Neuron (in vitro differentiated cells): Measurements from ENCODE around the gene LEFTY1.

ENCODE experiments used
- H2AFZ ChIP-seq: one replicate; pipeline ENCODE4 v1.6.1; 2013; ENCODE audit warnings: low read depth, mild to moderate bottlenecking, inconsistent platforms, low read length, moderate library complexity
- H3K27me3 ChIP-seq: one replicate; pipeline ENCODE4 v1.6.1; 2013; ENCODE audit warnings: low read length; ENCODE audit not compliant: insufficient read depth
- H3K36me3 ChIP-seq: one replicate; pipeline ENCODE4 v1.6.1; 2013; ENCODE audit warnings: low read length; ENCODE audit not compliant: insufficient read depth
- H3K4me1 ChIP-seq: one replicate; pipeline ENCODE4 v1.6.1; 2013; ENCODE audit warnings: low read length; ENCODE audit not compliant: insufficient read depth
- H3K4me3 ChIP-seq: 2 replicates; pipeline ENCODE4 v1.5.1; 2013; ENCODE audit warnings: mild to moderate bottlenecking, low read length, moderate library complexity
- H3K9me3 ChIP-seq: one replicate; pipeline ENCODE4 v1.6.1; 2013; ENCODE audit warnings: low read length

The LEFTY1 gene

GRCh38 chr1:225870911-225871310, 18.0 kb downstream of the LEFTY1 start:
- peaks cover 10% of the 10 kb centered on the region for H3K36me3 ChIP-seq

GRCh38 chr1:225868631-225869330, 20.2 kb downstream of the LEFTY1 start:
- no peaks in the 10 kb centered on the region for H3K27me3 ChIP-seq
- H3K36me3 ChIP-seq, result peaks cover 15% of the 10 kb centered on the region
- H3K4me1 ChIP-seq, result no peaks in the 10 kb centered on the region
- H3K9me3 ChIP-seq, result no peaks in the 10 kb centered on the region
- H3K4me3 ChIP-seq, result no peak overlapping the region
- no peak overlapping the region for H2AFZ ChIP-seq

More at GRCh38 chr1:225870911-225871310, 18.0 kb downstream of the LEFTY1 start:
- H2AFZ ChIP-seq, result no peak overlapping the region
- no peaks in the 10 kb centered on the region for H3K9me3 ChIP-seq
- H3K4me1 ChIP-seq, result no peaks in the 10 kb centered on the region
- no peaks in the 10 kb centered on the region for H3K27me3 ChIP-seq
- no peak overlapping the region for H3K4me3 ChIP-seq

GRCh38 chr1:225866981-225867380, 22.0 kb downstream of the LEFTY1 start:
- H3K36me3 ChIP-seq, result peaks cover 20% of the 10 kb centered on the region

GRCh38 chr1:225866061-225866837, 22.7 kb downstream of the LEFTY1 start:
- Histone ChIP-seq H2AFZ (no peak overlapping the region), H3K36me3 (peaks cover 19% of the 10 kb centered on the region), H3K4me3 (no peak overlapping the region), H3K9me3 (no peaks in the 10 kb centered on the region), H3K27me3 (no peaks in the 10 kb centered on the region), H3K4me1 (no peaks in the 10 kb centered on the region)

More at GRCh38 chr1:225866981-225867380, 22.0 kb downstream of the LEFTY1 start:
- Histone ChIP-seq H3K4me3 (no peak overlapping the region), H3K27me3 (no peaks in the 10 kb centered on the region), H3K9me3 (no peaks in the 10 kb centered on the region), H3K4me1 (no peaks in the 10 kb centered on the region), H2AFZ (no peak overlapping the region)

GRCh38 chr1:225865514-225865913, 23.4 kb downstream of the LEFTY1 start:
- H3K36me3 ChIP-seq, result peaks cover 24% of the 10 kb centered on the region
- no peak overlapping the region for H2AFZ ChIP-seq
- H3K4me1 ChIP-seq, result no peaks in the 10 kb centered on the region
- H3K4me3 ChIP-seq, result no peak overlapping the region
- H3K9me3 ChIP-seq, result no peaks in the 10 kb centered on the region
- no peaks in the 10 kb centered on the region for H3K27me3 ChIP-seq

GRCh38 chr1:225863167-225863566, 25.8 kb downstream of the LEFTY1 start:
- H3K4me1 ChIP-seq, result no peaks in the 10 kb centered on the region
- peaks cover 24% of the 10 kb centered on the region for H3K36me3 ChIP-seq
- no peaks in the 10 kb centered on the region for H3K27me3 ChIP-seq
- no peak overlapping the region for H2AFZ ChIP-seq
- H3K9me3 ChIP-seq, result no peaks in the 10 kb centered on the region
- H3K4me3 ChIP-seq, result no peak overlapping the region

- no peaks in the 10 kb centered on the region for H3K9me3 ChIP-seq
- no peak overlapping the region for H3K4me3 ChIP-seq
- H3K4me1 ChIP-seq, result no peaks in the 10 kb centered on the region
- no peaks in the 10 kb centered on the region for H3K27me3 ChIP-seq
- H3K36me3 ChIP-seq, result peaks cover 24% of the 10 kb centered on the region
- no peak overlapping the region for H2AFZ ChIP-seq
These were observed 26.4 kb downstream of the LEFTY1 start for GRCh38 chr1:225862581-225862950.

- Histone ChIP-seq H3K4me1 (no peaks in the 10 kb centered on the region), H3K4me3 (no peak overlapping the region), H3K9me3 (no peaks in the 10 kb centered on the region), H3K27me3 (no peaks in the 10 kb centered on the region), H2AFZ (no peak overlapping the region), H3K36me3 (peaks cover 24% of the 10 kb centered on the region)
These were observed 26.9 kb downstream of the LEFTY1 start for GRCh38 chr1:225861834-225862580.

GRCh38 chr1:225860876-225861441, 28.0 kb downstream of the LEFTY1 start:
- no peak overlapping the region for H2AFZ ChIP-seq
- no peaks in the 10 kb centered on the region for H3K9me3 ChIP-seq
- no peak overlapping the region for H3K4me3 ChIP-seq
- no peaks in the 10 kb centered on the region for H3K27me3 ChIP-seq
- H3K4me1 ChIP-seq, result no peaks in the 10 kb centered on the region
- peaks cover 24% of the 10 kb centered on the region for H3K36me3 ChIP-seq

GRCh38 chr1:225860107-225860506, 28.8 kb downstream of the LEFTY1 start:
- Histone ChIP-seq H3K27me3 (no peaks in the 10 kb centered on the region), H2AFZ (no peak overlapping the region), H3K9me3 (no peaks in the 10 kb centered on the region), H3K4me1 (no peaks in the 10 kb centered on the region), H3K4me3 (no peak overlapping the region), H3K36me3 (peaks cover 16% of the 10 kb centered on the region)

- Histone ChIP-seq H2AFZ (no peak overlapping the region), H3K36me3 (peaks cover 16% of the 10 kb centered on the region)
These were observed 29.8 kb downstream of the LEFTY1 start for GRCh38 chr1:225859151-225859550.

GRCh38 chr1:225857256-225857655, 31.7 kb downstream of the LEFTY1 start:
- no peaks in the 10 kb centered on the region for H3K4me1 ChIP-seq
- H3K27me3 ChIP-seq, result no peaks in the 10 kb centered on the region
- H2AFZ ChIP-seq, result no peak overlapping the region
- H3K4me3 ChIP-seq, result no peak overlapping the region
- H3K9me3 ChIP-seq, result no peaks in the 10 kb centered on the region
- H3K36me3 ChIP-seq, result peaks cover 15% of the 10 kb centered on the region

More at GRCh38 chr1:225859151-225859550, 29.8 kb downstream of the LEFTY1 start:
- Histone ChIP-seq H3K4me3 (no peak overlapping the region), H3K9me3 (no peaks in the 10 kb centered on the region), H3K4me1 (no peaks in the 10 kb centered on the region), H3K27me3 (no peaks in the 10 kb centered on the region)
